Stomach smooth muscle (tissue), 2 donors: Measurements from ENCODE around the gene DNAAF5.

Source experiments
- H3K27ac ChIP-seq: one replicate; pipeline ENCODE4 v1.7.0; 2013; ENCODE audit warnings: mild to moderate bottlenecking, low read length, inconsistent platforms
- H3K27me3 ChIP-seq, 2 donors: one replicate each; pipeline ENCODE4 v1.7.0; 2013; ENCODE audit warnings: low read length in 2 of 2; ENCODE audit not compliant: insufficient read depth in 2 of 2, control insufficient read depth in 1 of 2
- H3K36me3 ChIP-seq, 2 donors: one replicate each; pipeline ENCODE4 v1.7.0; 2013; ENCODE audit warnings: low read length in 2 of 2; ENCODE audit not compliant: control insufficient read depth in 2 of 2, insufficient read depth in 2 of 2
- H3K4me1 ChIP-seq: one replicate; pipeline ENCODE4 v1.7.0; 2013; ENCODE audit warnings: low read length; ENCODE audit not compliant: control insufficient read depth, insufficient read depth
- H3K4me3 ChIP-seq, 2 donors: one replicate each; pipeline ENCODE4 v1.7.0; 2013; ENCODE audit warnings: low read length in 2 of 2
- H3K9ac ChIP-seq, 2 donors: one replicate each; pipeline ENCODE4 v1.7.0; 2013; ENCODE audit warnings: low read length in 2 of 2, mild to moderate bottlenecking in 1 of 2
- H3K9me3 ChIP-seq, 2 donors: one replicate each; pipeline ENCODE4 v1.7.0; 2013; ENCODE audit warnings: low read length in 2 of 2; ENCODE audit not compliant: control insufficient read depth in 2 of 2
- donor health status: healthy.
- donor health status: Pancreatic carcinoma.

Gene DNAAF5

DNA sequence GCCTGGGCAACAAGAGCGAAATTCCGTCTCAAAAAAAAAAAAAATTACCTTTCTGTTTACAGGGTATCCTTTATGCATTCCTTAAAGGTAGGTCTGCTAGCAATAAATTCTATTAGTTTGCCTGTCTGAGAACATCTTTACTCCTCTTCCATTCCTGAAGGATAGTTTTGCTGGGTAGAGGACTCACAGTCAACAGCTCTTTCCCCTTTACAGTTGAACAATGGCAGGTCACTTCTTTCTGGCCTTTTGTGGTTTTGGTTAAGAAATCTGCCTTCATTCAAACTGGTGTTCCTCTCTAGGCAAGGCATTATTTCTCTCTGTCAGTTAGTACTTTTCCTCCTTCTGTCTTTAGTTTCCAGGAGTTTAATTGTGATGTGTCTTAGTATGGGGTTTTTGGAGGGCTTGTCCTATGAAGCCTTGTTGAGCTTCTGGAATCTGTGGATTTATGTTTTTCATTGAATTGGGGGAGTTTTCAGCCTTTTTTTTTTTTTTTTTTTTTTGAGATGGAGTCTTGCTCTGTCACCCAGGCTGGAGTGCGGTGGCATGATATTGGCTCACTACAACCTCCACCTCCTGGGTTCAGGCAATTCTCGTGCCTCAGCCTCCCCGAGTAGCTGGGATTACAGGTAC, 4.8 kb upstream of the DNAAF5 start:
- Histone ChIP-seq H3K4me3 (no peak overlapping the region), H3K27ac (no peak overlapping the region), H3K27me3 (no peaks in the 10 kb centered on the region), H3K4me1 (peaks cover 8% of the 10 kb centered on the region), H3K9me3 (no peaks in the 10 kb centered on the region), H3K9ac (no peak overlapping the region), H3K36me3 (no peaks in the 10 kb centered on the region)

GRCh38 chr7:723541-723940, 3.0 kb upstream of the DNAAF5 start:
- peaks cover 17% of the 10 kb centered on the region for H3K4me1 ChIP-seq
- H3K4me3 ChIP-seq = no peak overlapping the region
- no peak overlapping the region for H3K9ac ChIP-seq
- no peaks in the 10 kb centered on the region for H3K27me3 ChIP-seq
- no peaks in the 10 kb centered on the region for H3K36me3 ChIP-seq
- no peaks in the 10 kb centered on the region for H3K9me3 ChIP-seq
- no peak overlapping the region for H3K27ac ChIP-seq

GRCh38 chr7:724298-724697, 2.2 kb upstream of the DNAAF5 start:
- no peak overlapping the region for H3K4me3 ChIP-seq
- H3K4me1 ChIP-seq = peaks cover 19% of the 10 kb centered on the region
- H3K27ac ChIP-seq = no peak overlapping the region
- H3K36me3 ChIP-seq = peaks cover 0 to 1% of the 10 kb centered on the region in 2 donors
- no peaks in the 10 kb centered on the region for H3K27me3 ChIP-seq
- H3K9me3 ChIP-seq = no peaks in the 10 kb centered on the region
- no peak overlapping the region for H3K9ac ChIP-seq

DNA sequence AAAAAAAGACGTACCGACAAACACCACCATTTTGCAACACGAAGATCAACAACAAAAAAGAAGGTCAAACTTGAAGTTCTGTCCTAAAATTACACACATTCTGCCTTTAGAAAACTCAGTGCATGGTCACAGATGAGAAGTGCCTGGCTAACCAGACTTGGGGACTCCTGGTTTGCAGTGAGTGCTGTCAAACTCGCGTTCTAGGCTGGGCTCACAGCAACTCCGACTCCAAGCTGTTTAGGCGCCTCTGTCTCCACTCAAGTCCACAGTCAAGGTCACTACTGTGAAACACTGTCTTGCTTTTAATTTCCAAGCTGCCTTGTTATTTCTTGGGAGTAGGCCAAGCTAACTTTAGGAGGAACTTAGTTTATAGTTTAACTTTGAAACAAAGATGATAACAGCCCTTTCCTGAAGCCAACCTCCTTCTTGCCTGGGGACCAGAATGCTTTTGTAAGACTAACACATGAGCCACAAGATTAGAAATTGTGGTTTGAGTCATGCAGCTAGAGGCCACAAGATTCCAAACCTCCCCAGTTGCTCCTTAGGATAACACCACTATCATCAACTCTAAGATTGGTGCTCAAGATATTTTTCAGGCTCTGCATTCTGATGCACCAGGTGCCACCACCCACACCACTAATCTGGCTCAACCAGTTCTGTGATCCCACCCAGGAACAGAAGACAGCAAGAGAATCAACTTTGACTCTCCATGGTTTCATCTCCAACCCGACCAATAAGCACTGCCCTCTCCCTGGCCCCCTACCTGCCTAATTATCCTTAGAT, 1.1 kb upstream of the DNAAF5 start:
- H3K27ac ChIP-seq = peak overlapping the region; percentile 60
- peaks cover 19% of the 10 kb centered on the region for H3K4me1 ChIP-seq
- H3K27me3 ChIP-seq = no peaks in the 10 kb centered on the region
- H3K9ac ChIP-seq = peak overlapping the region; percentile 66 to 71
- no peaks in the 10 kb centered on the region for H3K9me3 ChIP-seq
- peaks cover 5 to 9% of the 10 kb centered on the region in 2 donors for H3K36me3 ChIP-seq
- peak overlapping the region; percentile 59 to 79 for H3K4me3 ChIP-seq

DNA sequence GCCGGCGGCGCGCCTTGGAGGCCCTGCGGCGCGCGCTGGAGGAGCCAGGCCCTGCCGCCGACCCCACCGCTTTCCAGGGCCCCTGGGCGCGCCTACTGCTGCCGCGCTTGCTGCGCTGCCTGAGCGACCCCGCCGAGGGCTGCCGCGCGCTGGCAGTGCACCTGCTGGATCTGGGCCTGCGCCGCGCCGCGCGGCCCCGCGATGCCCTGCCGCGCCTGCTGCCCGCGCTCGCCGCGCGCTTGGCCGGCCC, 280 bp downstream of the DNAAF5 start:
- Histone ChIP-seq H3K4me3 (peak overlapping the region; percentile 59 to 79), H3K4me1 (peaks cover 19% of the 10 kb centered on the region), H3K27me3 (no peaks in the 10 kb centered on the region), H3K9me3 (no peaks in the 10 kb centered on the region), H3K9ac (peak overlapping the region; percentile 13 to 71), H3K36me3 (peaks cover 9 to 12% of the 10 kb centered on the region in 2 donors), H3K27ac (no peak overlapping the region)

GRCh38 chr7:727104-727805, 756 bp downstream of the DNAAF5 start, which contains the start of gene PRKAR1B:
Gene PRKAR1B, minus strand, starts transcription at chr7:727281. Its CDS starts 15,776 bp downstream, at chr7:711505.
- no peaks in the 10 kb centered on the region for H3K9me3 ChIP-seq
- H3K27me3 ChIP-seq = no peaks in the 10 kb centered on the region
- H3K4me3 ChIP-seq = peak within 1 kb of the TSS; percentile 59 to 79
- peak within 1 kb of the TSS; percentile 60 for H3K27ac ChIP-seq
- peak within 1 kb of the TSS; percentile 66 to 71 for H3K9ac ChIP-seq
- H3K4me1 ChIP-seq = peaks cover 19% of the 10 kb centered on the region
- peaks cover 9 to 14% of the 10 kb centered on the region in 2 donors for H3K36me3 ChIP-seq

- Histone ChIP-seq H3K36me3 (peaks cover 9 to 16% of the 10 kb centered on the region in 2 donors), H3K4me3 (peak overlapping the region in 1 of 2 donors; percentile 58), H3K27me3 (no peaks in the 10 kb centered on the region), H3K9ac (peak overlapping the region; percentile 6 to 51), H3K4me1 (peaks cover 19% of the 10 kb centered on the region), H3K27ac (no peak overlapping the region), H3K9me3 (no peaks in the 10 kb centered on the region)
Observed at GRCh38 chr7:727806-728460, 1.4 kb downstream of the DNAAF5 start.

GRCh38 chr7:728602-729001, 2.1 kb downstream of the DNAAF5 start:
- Histone ChIP-seq H3K9me3 (no peaks in the 10 kb centered on the region), H3K9ac (no peak overlapping the region), H3K27ac (no peak overlapping the region), H3K4me1 (peaks cover 19% of the 10 kb centered on the region), H3K4me3 (peak overlapping the region in 1 of 2 donors; percentile 58), H3K36me3 (peaks cover 9 to 16% of the 10 kb centered on the region in 2 donors), H3K27me3 (no peaks in the 10 kb centered on the region)

DNA sequence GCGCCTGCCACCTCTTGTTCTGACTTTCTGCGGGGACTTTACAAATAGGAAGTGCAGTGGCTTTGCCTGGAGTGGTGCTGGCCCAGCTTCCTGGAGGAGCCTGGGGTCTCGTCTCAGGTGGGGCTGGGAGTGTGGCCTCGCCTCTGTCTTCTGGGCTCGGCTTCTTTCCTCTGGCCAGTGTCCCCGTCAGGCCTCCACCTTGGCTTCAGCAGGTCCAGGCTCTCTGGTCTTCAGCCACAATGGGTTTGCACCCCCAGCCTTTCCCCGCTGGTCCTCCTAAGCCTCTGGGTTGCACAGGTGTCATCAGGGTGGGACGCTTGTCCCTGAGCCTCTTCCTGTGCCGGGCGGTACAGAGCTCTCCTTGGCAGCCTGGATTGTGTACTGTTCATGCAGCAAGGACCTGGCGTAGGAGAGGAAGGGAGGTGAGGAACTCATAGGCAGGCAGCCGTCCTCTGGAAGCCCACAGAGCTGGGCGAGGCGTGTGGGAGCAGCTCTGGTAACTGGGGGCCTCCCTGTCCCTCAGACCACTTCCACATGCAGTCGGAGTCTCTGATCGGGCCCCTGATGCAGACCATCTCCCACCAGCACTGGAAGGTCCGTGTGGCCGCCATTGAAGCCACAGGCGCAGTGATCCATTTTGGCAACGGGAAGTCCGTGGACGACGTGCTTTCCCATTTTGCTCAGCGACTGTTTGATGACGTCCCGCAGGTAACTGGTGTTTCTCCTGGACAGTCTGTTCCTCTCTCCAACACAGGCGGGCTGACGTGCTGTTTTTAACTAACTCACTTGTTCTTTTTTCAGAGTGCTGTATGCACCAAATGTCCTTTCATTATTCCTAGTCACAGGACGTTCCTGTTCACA, 2.9 kb downstream of the DNAAF5 start:
- Histone ChIP-seq H3K36me3 (peaks cover 9 to 16% of the 10 kb centered on the region in 2 donors), H3K4me3 (no peak overlapping the region), H3K9me3 (peaks cover 0 to 5% of the 10 kb centered on the region in 2 donors), H3K9ac (no peak overlapping the region), H3K27ac (no peak overlapping the region), H3K4me1 (peaks cover 19% of the 10 kb centered on the region), H3K27me3 (no peaks in the 10 kb centered on the region)
